GM12878 (cell line): ENCODE data around the gene ASB8. TPM values are rescaled to one million over a fixed set of nuclear protein-coding genes. Genes with fewer than 3 reads are reported as not detected.

Experiments
- ATAC-seq: fragments of 200-7000 bp; cut with Tn5 transposase; 3 replicates; pipeline ENCODE4 v1.9.1; 2020; ENCODE audit warnings: mild to moderate bottlenecking, moderate library complexity
- BruUV-seq: library from RNA; stranded (reverse); fragments of 400-500 nt; replicated peaks from 2 replicates; lab custom pipeline; 2021; lab: Mats Ljungman, UMichigan
- CTCF ChIA-PET: fragments of 300-600 bp; sonication (Branson Sonifier 250); formaldehyde crosslinking; extraction: SDS; loops from one replicate; lab custom pipeline; 2021; ENCODE audit warnings: inconsistent platforms; lab: Yijun Ruan, JAX
- POLR2A ChIA-PET: fragments of 350-600 bp; formaldehyde crosslinking; extraction: SDS; loops from one replicate; lab custom pipeline; 2021; ENCODE audit warnings: inconsistent platforms; lab: Charles Lee
- RAD21 ChIA-PET: fragments of 300-600 bp; sonication (Branson Sonifier 250); formaldehyde crosslinking; loops from one replicate; lab custom pipeline; 2023; ENCODE audit warnings: antibody characterized with exemption; ENCODE audit not compliant: unreplicated experiment; lab: Charles Lee
- SMC1A ChIA-PET: fragments of 300-600 bp; sonication (Branson Sonifier 250); formaldehyde crosslinking; loops from one replicate; lab custom pipeline; 2023; ENCODE audit not compliant: unreplicated experiment, uncharacterized antibody; lab: Charles Lee
- DNase-seq: peaks from one replicate; pipeline ENCODE4 v3.0.0-alpha.2; 2011; ENCODE audit warnings: low read depth, low spot score
- FAIRE-seq: peaks from 3 replicates; lab custom pipeline; 2011; peaks lifted over from hg19 to GRCh38; lab: Jason Lieb, UNC
- H2AFZ ChIP-seq: 2 replicates; pipeline ENCODE4 v1.6.0; 2011; ENCODE audit warnings: low read depth, low read length, control low read depth; ENCODE audit not compliant: control insufficient read depth
- H3K27ac ChIP-seq: 2 replicates; pipeline ENCODE4 v1.5.1; 2011; ENCODE audit warnings: control low read depth; ENCODE audit not compliant: control insufficient read depth, insufficient read depth
- H3K27me3 ChIP-seq, 2 experiments: replicated peaks in 1 of 2; 2 replicates each; pipeline versions ENCODE4 v1.6.0 to v1.6.1; 2011; ENCODE audit warnings: low read length in 1 of 2; ENCODE audit not compliant: control insufficient read depth in 2 of 2, insufficient read depth in 2 of 2
- H3K36me3 ChIP-seq, 2 experiments: 2 replicates each; pipeline ENCODE4 v1.5.1; 2011; ENCODE audit warnings: low read length in 1 of 2; ENCODE audit not compliant: control insufficient read depth in 2 of 2, insufficient read depth in 2 of 2
- H3K4me1 ChIP-seq: 2 replicates; pipeline ENCODE4 v1.6.1; 2011; ENCODE audit warnings: mild to moderate bottlenecking, low read length, moderate library complexity, mixed read lengths; ENCODE audit not compliant: control insufficient read depth, insufficient read depth
- H3K4me2 ChIP-seq: 2 replicates; pipeline ENCODE4 v1.6.0; 2011; ENCODE audit warnings: control low read depth; ENCODE audit not compliant: control insufficient read depth, insufficient read depth
- H3K4me3 ChIP-seq: fragments of 200-600 bp; sonication (generic); 2 replicates; pipeline ENCODE4 v1.5.1; 2016
- H3K79me2 ChIP-seq: 2 replicates; pipeline ENCODE4 v1.6.0; 2011; ENCODE audit warnings: low read length; ENCODE audit not compliant: control insufficient read depth, insufficient read depth
- H3K9ac ChIP-seq: 2 replicates; pipeline ENCODE4 v1.8.0; 2011; ENCODE audit warnings: low read length, control low read depth, mixed read lengths; ENCODE audit not compliant: control insufficient read depth, insufficient read depth
- H3K9me3 ChIP-seq: replicated peaks from 3 replicates; pipeline ENCODE4 v1.5.1; 2011; ENCODE audit warnings: mild to moderate bottlenecking, low read length; ENCODE audit not compliant: control insufficient read depth, insufficient read depth
- H4K20me1 ChIP-seq: 2 replicates; pipeline ENCODE4 v1.6.0; 2011; ENCODE audit not compliant: control insufficient read depth, insufficient read depth
- CREM ChIP-seq: IDR thresholded peaks from 2 replicates; pipeline ENCODE4 v1.6.1; 2014; ENCODE audit warnings: antibody characterized with exemption, low read depth
- EP300 ChIP-seq, 2 experiments: fragments of 150-350 bp in 1 of 2; IDR thresholded peaks; 2 replicates each; pipeline ENCODE4 v1.6.1; 2011 to 2012; ENCODE audit warnings: low read depth in 2 of 2, low read length in 2 of 2, borderline replicate concordance in 1 of 2, improper control_type of control experiment in 1 of 2, inconsistent platforms in 1 of 2; ENCODE audit not compliant: control insufficient read depth in 1 of 2
- HDGF ChIP-seq: fragments of 450-650 bp; IDR thresholded peaks from 2 replicates; pipeline ENCODE4 v1.6.1; 2016; ENCODE audit warnings: antibody characterized with exemption
- JUND ChIP-seq: IDR thresholded peaks from 2 replicates; pipeline ENCODE4 v1.6.1; 2012; ENCODE audit warnings: low read depth, mild to moderate bottlenecking, low read length, improper control_type of control experiment, moderate library complexity
- MXI1 ChIP-seq: fragments of 150-350 bp; IDR thresholded peaks from 2 replicates; pipeline ENCODE4 v1.6.1; 2011; ENCODE audit warnings: low read depth, mild to moderate bottlenecking, inconsistent platforms, low read length, improper control_type of control experiment
- NKRF ChIP-seq: fragments of 450-650 bp; conservative IDR thresholded peaks from 2 replicates; pipeline ENCODE4 v1.6.1; 2017; ENCODE audit warnings: mild to moderate bottlenecking, moderate library complexity
- POLR2AphosphoS2 ChIP-seq: IDR thresholded peaks from 2 replicates; pipeline ENCODE4 v1.6.1; 2011; ENCODE audit warnings: low read depth, mild to moderate bottlenecking, low read length, improper control_type of control experiment, moderate library complexity
- RELB ChIP-seq: fragments of 450-650 bp; IDR thresholded peaks from 2 replicates; pipeline ENCODE4 v1.6.1; 2017; ENCODE audit warnings: low read depth, mild to moderate bottlenecking, moderate library complexity
- SP1 ChIP-seq: IDR thresholded peaks from one replicate; pipeline ENCODE4 v1.6.1; 2011; ENCODE audit warnings: low read depth, low read length
- SREBF1 ChIP-seq: IDR thresholded peaks from 2 replicates; pipeline ENCODE4 v1.6.1; 2012; ENCODE audit warnings: mild to moderate bottlenecking, low read length
- TARDBP ChIP-seq: IDR thresholded peaks from 2 replicates; pipeline ENCODE4 v1.6.1; 2016; ENCODE audit warnings: borderline replicate concordance
- TCF7 ChIP-seq: IDR thresholded peaks from 2 replicates; pipeline ENCODE4 v1.6.1; 2014; ENCODE audit warnings: antibody characterized with exemption, borderline replicate concordance
- USF1 ChIP-seq: IDR thresholded peaks from 2 replicates; pipeline ENCODE4 v1.6.1; 2011; ENCODE audit warnings: borderline replicate concordance, low read depth, mild to moderate bottlenecking, moderate library complexity, mixed read lengths, low read length; ENCODE audit not compliant: insufficient read depth; ENCODE audit errors: extremely low read length
- ZBTB33 ChIP-seq: fragments of 450-650 bp; IDR thresholded peaks from 2 replicates; pipeline ENCODE4 v1.6.1; 2017; ENCODE audit warnings: mild to moderate bottlenecking
- ZNF207 ChIP-seq: fragments of 450-650 bp; IDR thresholded peaks from 2 replicates; pipeline ENCODE4 v1.6.1; 2014; ENCODE audit warnings: antibody characterized with exemption, mild to moderate bottlenecking, borderline replicate concordance
- ZNF274 ChIP-seq: IDR thresholded peaks from one replicate; pipeline ENCODE4 v1.8.0; 2011; ENCODE audit not compliant: insufficient read length, insufficient read depth
- ZSCAN29 ChIP-seq: fragments of 450-650 bp; IDR thresholded peaks from 2 replicates; pipeline ENCODE4 v1.6.1; 2017; ENCODE audit warnings: mild to moderate bottlenecking, moderate library complexity
- WGBS: methylation state at CpG from one replicate; pipeline ENCODE4 v1.1.6; 2016; ENCODE audit warnings: low lambda C conversion rate; ENCODE audit not compliant: insufficient replicate concordance, insufficient coverage; ENCODE audit errors: missing lambda C conversion rate; 5-methylcytosine and 5-hydroxymethylcytosine counted together
- in situ Hi-C: fragments of 300-500 bp; cut with MboI; formaldehyde crosslinking; loops from 9 replicates; pipeline ENCODE4 v1.14.3; 2018; ENCODE audit warnings: mixed read lengths
- intact Hi-C: fragments of 100-400 bp; cut with micrococcal nuclease; formaldehyde crosslinking; loops from one replicate; pipeline ENCODE4 v1.14.2; 2022; ENCODE audit not compliant: unreplicated experiment
- polyA plus RNA-seq, 11 experiments: library from polyadenylated mRNA; depleted of rRNA in 4 of 11; unstranded in 6 of 11; stranded (reverse) in 5 of 11; fragments of >200 nt; fragmentation: Nextera tagmentation in 4 of 11; fragmentation: Illumina TruSeq in 1 of 11; extraction: Ambion mirVana in 4 of 11; extraction: Trizol in 1 of 11; gene quantifications; 1 replicate in 1 of 11; 2 replicates in 10 of 11; pipeline versions ENCODE4 v1.2.1 to v1.2.3, GENCODE V29; 2011 to 2016; ENCODE audit warnings: inconsistent platforms in 2 of 11, missing spikeins in 2 of 11, low read depth in 1 of 11
- total RNA-seq, 4 experiments: library from RNA; depleted of rRNA in 3 of 4; stranded (reverse); fragments of >200 nt in 3 of 4; fragmentation: Illumina TruSeq in 1 of 4; extraction: Trizol in 1 of 4; gene quantifications; 2 replicates each; pipeline versions ENCODE4 v1.2.1 to v1.2.3, GENCODE V29; 2013 to 2021

Gene ASB8
- total and polyA plus RNA-seq, 10 of the 15 experiments (the other 5 are each of a cell fraction or from before 2014, with no cell fraction given) = 23.7 to 48.0 (median 29.1) TPM

GRCh38 chr12:48193623-48194022 is 36.3 kb upstream of the ASB8 start (continued):
- TF ChIP-seq CREM = no peak
- TF ChIP-seq SP1 = no peak
- TF ChIP-seq, all 136 proteins: peak for 0

- peaks cover 0 to 2% of the 10 kb centered on the region in 2 experiments; a peak in 1 of 4 replicates for H3K27me3 ChIP-seq
- H3K9me3 ChIP-seq = no peaks in the 10 kb centered on the region
- no peak overlapping the region for H2AFZ ChIP-seq
- in situ Hi-C loops (no loop called here), intact Hi-C loops (loop anchor here (10.0 kb wide), 1 partner anchor 162 kb away; the partner anchor contains the start of gene ZNF641)
- no peaks in the 10 kb centered on the region for H3K36me3 ChIP-seq
- FAIRE-seq (no peak), DNase-seq (no peak), ATAC-seq (no peak)
- no peak overlapping the region for H3K4me3 ChIP-seq
- WGBS = 28% methylated on average over 1 of the region's 1 CpG
- no peak overlapping the region for H3K27ac ChIP-seq
- H3K4me2 ChIP-seq = no peak overlapping the region
- ChIA-PET CTCF (interaction anchor here (0.9 kb wide), 1 partner anchor 18 kb away, joined by 3 read pairs; no protein-coding TSS in a partner anchor), POLR2A (no interaction called here), RAD21 (no interaction called here), SMC1A (interaction anchor here (1.2 kb wide), 1 partner anchor 25 kb away, joined by 3 read pairs; no protein-coding TSS in a partner anchor)
- BruUV-seq = no TSS peak
- 0 out of 2 replicates have a peak, but pooled peaks cover 2% of the 10 kb centered on the region for H3K4me1 ChIP-seq
- H3K9ac ChIP-seq = no peak overlapping the region
- H3K79me2 ChIP-seq = no peaks in the 10 kb centered on the region
- H4K20me1 ChIP-seq = no peaks in the 10 kb centered on the region
- TF ChIP-seq CREM (no peak), HDGF (no peak), ZNF207 (no peak), POLR2AphosphoS2 (no peak), ZSCAN29 (no peak), ZNF274 (no peak), JUND (no peak), RELB (no peak), USF1 (no peak), NKRF (no peak), ZBTB33 (no peak), TCF7 (no peak), EP300 (IDR thresholded peaks at IDR 0.05; ENCODE audit: borderline replicate concordance in 1 of 2, control insufficient read depth in 1 of 2, low read depth in 2 of 2, low read length in 2 of 2) (no peak), TARDBP (no peak), SREBF1 (no peak), MXI1 (no peak)
These were observed 35.5 kb upstream of the ASB8 start for GRCh38 chr12:48192861-48193260.
